Ovary (tissue), 9 donors: ENCODE measurements around the gene RIMS1. TPM values are rescaled to one million over a fixed set of nuclear protein-coding genes. Genes with fewer than 3 reads are reported as not detected.

ENCODE experiments used
- DNase-seq, 5 donors: peaks; one replicate each; pipeline ENCODE4 v3.0.0-alpha.2; 2019 to 2020
- H3K27ac ChIP-seq, 2 donors: fragments of 200-600 bp; one replicate each; pipeline versions ENCODE4 v1.5.1 to v1.8.0; 2019 to 2022
- H3K27me3 ChIP-seq: fragments of 200-600 bp; one replicate; pipeline ENCODE4 v1.8.0; 2022
- H3K36me3 ChIP-seq: fragments of 200-600 bp; sonication (generic); one replicate; pipeline ENCODE4 v1.5.1; 2019
- H3K4me1 ChIP-seq: one replicate; pipeline ENCODE4 v1.8.1; 2013; ENCODE audit warnings: mild to moderate bottlenecking, moderate library complexity; ENCODE audit not compliant: insufficient read depth
- H3K4me3 ChIP-seq: fragments of 200-600 bp; sonication (generic); one replicate; pipeline ENCODE4 v1.5.1; 2017
- H3K9me3 ChIP-seq, 2 donors: fragments of 200-600 bp in 1 of 2; sonication (generic) in 1 of 2; one replicate each; pipeline versions ENCODE4 v1.5.1 to v1.8.1; 2013 to 2019; ENCODE audit warnings: mild to moderate bottlenecking in 1 of 2, moderate library complexity in 1 of 2
- CTCF ChIP-seq, 3 donors: fragments of 450-650 bp in 2 of 3; fragments of 200-600 bp in 1 of 3; IDR thresholded peaks; one replicate each; pipeline versions ENCODE4 v1.5.1 to v1.8.0; 2016 to 2022; ENCODE audit warnings: antibody characterized with exemption in 3 of 3, mild to moderate bottlenecking in 1 of 3
- EP300 ChIP-seq: sonication (generic); formaldehyde crosslinking; IDR thresholded peaks from one replicate; pipeline ENCODE4 v1.6.1; 2017; ENCODE audit warnings: antibody characterized with exemption
- POLR2A ChIP-seq: fragments of 450-650 bp; IDR thresholded peaks from one replicate; pipeline ENCODE4 v1.6.1; 2017; ENCODE audit warnings: antibody characterized with exemption, mild to moderate bottlenecking, moderate library complexity
- WGBS, 3 donors: extraction: QIAGEN DNeasy Blood & Tissue Kit in 1 of 3; methylation state at CpG; one replicate each; pipeline versions ENCODE4 v1.1.5 to v1.1.7; 2013 to 2017; 5-methylcytosine and 5-hydroxymethylcytosine counted together
- intact Hi-C, 4 donors: fragments of 100-400 bp; cut with DNase I; formaldehyde crosslinking; loops; one replicate each; pipeline versions ENCODE4 v1.11.0 to v1.15.1; 2022 to 2023
- polyA plus RNA-seq, 2 donors: library from polyadenylated mRNA; stranded (reverse); fragments of 200-250 nt in 1 of 2; fragments of 350-450 nt in 1 of 2; fragmentation: Illumina TruSeq in 1 of 2; extraction: RNeasy Lipid Tissue Mini Kit (QIAGEN cat#74804) in 1 of 2; gene quantifications; one replicate each; pipeline ENCODE4 v1.2.3, GENCODE V29; 2013 to 2014
- total RNA-seq, 7 donors: library from RNA; depleted of rRNA in 2 of 7; stranded (reverse); fragments of >200 nt in 2 of 7; fragmentation: NEBNext Ultra II Directional in 3 of 7; extraction: Animal tissue kit (Norgen Biotek cat#: 25700) in 3 of 7; gene quantifications; one replicate each; pipeline versions ENCODE4 v1.1.0 to v1.2.4, GENCODE V29; 2016 to 2023
- donor health status: DM: no; HTN: no; CAD: no; lungs with moderate emphysema.
- donor health status: DM: no; HTN: no; CAD: no.
- donor health status: Bipolar disorder and iron deficiency.
- donor health status: DM: yes; HTN: yes; CAD: no.
- donor health status: DM: no; HTN: no; CAD: no.
- donor health status: DM: yes; HTN: yes; CAD: no.

The RIMS1 gene
- total and polyA plus RNA-seq, 9 donors, result 0.20 to 1.3 (median 0.33) TPM; not detected in 1

GRCh38 chr6:72425003-72425681, 538.8 kb downstream of the RIMS1 start:
- 40 to 44% (median 40%) methylated on average over 4 of the region's 4 CpGs for WGBS, 3 donors
- Histone ChIP-seq H3K4me3 (no peak overlapping the region), H3K27me3 (no peaks in the 10 kb centered on the region), H3K27ac (no peak overlapping the region), H3K9me3 (no peaks in the 10 kb centered on the region), H3K36me3 (no peaks in the 10 kb centered on the region), H3K4me1 (no peaks in the 10 kb centered on the region)
- TF ChIP-seq CTCF (IDR thresholded peaks at IDR 0.05), result no peak
- no peak for TF ChIP-seq POLR2A
- TF ChIP-seq EP300, result no peak
- intact Hi-C loops, result no loop called here
- no peak for DNase-seq

DNA sequence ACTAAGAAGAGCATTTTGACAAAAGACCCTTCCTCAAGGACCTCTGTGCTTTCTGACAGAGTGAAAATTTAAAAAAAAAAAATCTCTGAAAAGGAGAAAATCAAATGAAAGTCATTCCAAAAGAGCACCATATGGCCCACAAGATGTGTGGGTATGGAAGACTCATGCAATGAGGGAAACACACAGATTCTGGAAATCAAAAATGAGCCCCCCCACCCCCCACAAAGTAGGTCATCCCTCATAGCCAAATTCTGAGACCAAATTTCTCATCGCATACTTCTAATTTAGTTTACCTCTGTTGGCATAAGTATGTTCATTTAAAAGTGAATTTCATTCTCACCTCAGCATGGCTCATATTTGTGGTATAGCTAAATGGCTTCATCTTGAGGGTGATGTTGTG, 554.3 kb downstream of the RIMS1 start:
- TF ChIP-seq EP300 (no peak), CTCF (IDR thresholded peaks at IDR 0.05) (no peak), POLR2A (no peak)
- H3K4me1 ChIP-seq, result no peaks in the 10 kb centered on the region
- no peak overlapping the region for H3K27ac ChIP-seq
- no peaks in the 10 kb centered on the region for H3K9me3 ChIP-seq
- no peak overlapping the region for H3K4me3 ChIP-seq
- H3K36me3 ChIP-seq, result no peaks in the 10 kb centered on the region
- DNase-seq, result no peak
- H3K27me3 ChIP-seq, result no peaks in the 10 kb centered on the region
- intact Hi-C loops, result no loop called here
- WGBS, 3 donors, result 96% methylated on average over 1 of the region's 1 CpG

DNA sequence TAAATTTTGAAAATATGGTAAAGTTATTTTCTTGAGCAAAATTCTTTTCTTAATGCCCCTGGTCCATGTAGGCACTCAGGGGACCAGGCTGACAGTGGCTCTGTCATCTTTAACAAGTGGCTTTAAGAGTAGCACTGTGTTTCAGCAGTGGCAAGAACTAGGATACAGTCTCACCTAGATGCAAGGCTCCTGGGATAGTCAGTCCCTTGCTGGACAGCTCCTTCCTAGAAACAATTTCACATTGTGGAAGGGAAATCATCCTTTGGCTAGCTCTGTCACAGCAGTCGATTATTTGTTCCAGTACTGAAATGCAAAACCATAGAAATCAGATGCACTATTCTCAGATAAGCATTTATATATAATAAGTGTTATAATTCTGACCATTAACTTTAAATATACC, 560.1 kb downstream of the RIMS1 start:
- intact Hi-C loops, result no loop called here
- 8 to 30% (median 19%) methylated on average over 1 of the region's 1 CpG for WGBS, 3 donors
- DNase-seq, result no peak
- no peaks in the 10 kb centered on the region for H3K4me1 ChIP-seq
- no peak overlapping the region for H3K27ac ChIP-seq
- H3K27me3 ChIP-seq, result no peaks in the 10 kb centered on the region
- no peaks in the 10 kb centered on the region for H3K36me3 ChIP-seq
- no peak overlapping the region for H3K4me3 ChIP-seq
- no peaks in the 10 kb centered on the region for H3K9me3 ChIP-seq
- TF ChIP-seq POLR2A (no peak), EP300 (no peak), CTCF (IDR thresholded peaks at IDR 0.05) (no peak)
